H1 (cell line): Measurements from ENCODE around the gene NELFA. TPM values are rescaled to one million over a fixed set of nuclear protein-coding genes. Genes with fewer than 3 reads are reported as not detected.

Source experiments
- CTCF ChIA-PET: fragments of 300-600 bp; sonication (Branson Sonifier 250); formaldehyde crosslinking; loops from one replicate; lab custom pipeline; 2021; ENCODE audit not compliant: partially characterized antibody; lab: Charles Lee
- POLR2A ChIA-PET: fragments of 300-600 bp; sonication (Branson Sonifier 250); formaldehyde crosslinking; loops from one replicate; lab custom pipeline; 2021; ENCODE audit warnings: inconsistent platforms; ENCODE audit not compliant: partially characterized antibody; lab: Charles Lee
- DNase-seq, 2 experiments: peaks; one replicate each; pipeline versions ENCODE4 v3.0.0 to v3.0.0-alpha.2; 2010 to 2022; ENCODE audit warnings: low spot score in 2 of 2, low read depth in 1 of 2, mixed read lengths in 1 of 2
- FAIRE-seq: peaks from 2 replicates; lab custom pipeline; 2011; peaks lifted over from hg19 to GRCh38; lab: Jason Lieb, UNC
- H2AFZ ChIP-seq: 2 replicates; pipeline ENCODE4 v1.8.1; 2012; ENCODE audit warnings: low read length, inconsistent platforms
- H2AK5ac ChIP-seq: 2 replicates; pipeline ENCODE4 v1.6.1; 2013; ENCODE audit warnings: low read depth, low read length
- H2BK120ac ChIP-seq: replicated peaks from 2 replicates; pipeline ENCODE3; 2013; ENCODE audit warnings: low read depth, low read length, inconsistent platforms
- H2BK12ac ChIP-seq: 2 replicates; pipeline ENCODE4 v1.6.1; 2013; ENCODE audit warnings: low read depth, low read length
- H2BK15ac ChIP-seq: 2 replicates; pipeline ENCODE4 v1.6.1; 2013; ENCODE audit warnings: low read length
- H2BK20ac ChIP-seq: 2 replicates; pipeline ENCODE4 v1.6.1; 2013; ENCODE audit warnings: low read length
- H2BK5ac ChIP-seq: 2 replicates; pipeline ENCODE4 v1.6.1; 2013; ENCODE audit warnings: low read depth, low read length
- H3K14ac ChIP-seq: 2 replicates; pipeline ENCODE4 v1.6.1; 2013; ENCODE audit warnings: inconsistent platforms; ENCODE audit not compliant: insufficient read length
- H3K18ac ChIP-seq: 2 replicates; pipeline ENCODE4 v1.6.1; 2013; ENCODE audit warnings: low read length; ENCODE audit errors: extremely low read depth
- H3K23ac ChIP-seq: 2 replicates; pipeline ENCODE4 v1.6.1; 2013; ENCODE audit warnings: inconsistent platforms; ENCODE audit not compliant: insufficient read length
- H3K23me2 ChIP-seq: 2 replicates; pipeline ENCODE4 v1.6.1; 2013; ENCODE audit warnings: low read depth, low read length
- H3K27ac ChIP-seq: 2 replicates; pipeline ENCODE4 v1.6.1; 2011; ENCODE audit warnings: low read depth, low read length, inconsistent platforms
- H3K27me3 ChIP-seq, 4 experiments: replicated peaks in 1 of 4; 1 replicate in 1 of 4; 2 replicates in 3 of 4; pipeline versions ENCODE4 v1.6.1 to v1.8.1; 2011 to 2013; ENCODE audit warnings: low read length in 3 of 4, mild to moderate bottlenecking in 3 of 4, inconsistent platforms in 2 of 4, mixed read lengths in 2 of 4, moderate library complexity in 1 of 4; ENCODE audit not compliant: control insufficient read depth in 3 of 4, insufficient read depth in 3 of 4; ENCODE audit errors: extremely low read depth in 1 of 4
- H3K36me3 ChIP-seq, 4 experiments: 2 replicates each; pipeline versions ENCODE4 v1.6.1 to v1.8.1; 2011 to 2013; ENCODE audit warnings: mild to moderate bottlenecking in 4 of 4, low read length in 3 of 4, moderate library complexity in 2 of 4, control low read depth in 1 of 4, inconsistent platforms in 1 of 4; ENCODE audit not compliant: insufficient read depth in 4 of 4, control insufficient read depth in 2 of 4
- H3K4ac ChIP-seq: replicated peaks from 2 replicates; pipeline ENCODE3; 2013; ENCODE audit warnings: low read length, low read depth, mixed read lengths, inconsistent platforms; ENCODE audit not compliant: insufficient read length
- H3K4me1 ChIP-seq, 4 experiments: replicated peaks in 1 of 4; 1 replicate in 1 of 4; 2 replicates in 3 of 4; pipeline versions ENCODE4 v1.6.1 to v1.8.1; 2011 to 2013; ENCODE audit warnings: low read length in 3 of 4, inconsistent platforms in 2 of 4, mixed read lengths in 1 of 4; ENCODE audit not compliant: insufficient read depth in 4 of 4, control insufficient read depth in 3 of 4
- H3K4me2 ChIP-seq, 2 experiments: 2 replicates each; pipeline versions ENCODE4 v1.6.1 to v1.8.1; 2011 to 2013; ENCODE audit warnings: low read depth in 2 of 2, low read length in 2 of 2, control low read depth in 1 of 2, inconsistent platforms in 1 of 2, mild to moderate bottlenecking in 1 of 2; ENCODE audit not compliant: insufficient read depth in 1 of 2
- H3K4me3 ChIP-seq, 4 experiments: fragments of 200-600, 300-600 bp in 1 of 4; sonication (generic), shearing (Covaris generic), sonication (Bioruptor Twin) in 1 of 4; 2 replicates each; pipeline versions ENCODE4 v1.5.1 to v1.8.1; 2011 to 2016; ENCODE audit warnings: low read length in 4 of 4, low read depth in 3 of 4, control low read depth in 2 of 4, inconsistent platforms in 2 of 4, mild to moderate bottlenecking in 2 of 4, mixed read lengths in 1 of 4, moderate library complexity in 1 of 4; ENCODE audit not compliant: insufficient read depth in 2 of 4; ENCODE audit errors: extremely low read depth in 1 of 4
- H3K56ac ChIP-seq: replicated peaks from 2 replicates; pipeline ENCODE3; 2013; ENCODE audit warnings: low read depth, mild to moderate bottlenecking, mixed read lengths, low read length, inconsistent platforms; ENCODE audit not compliant: insufficient read length
- H3K79me1 ChIP-seq: 2 replicates; pipeline ENCODE4 v1.6.1; 2013; ENCODE audit warnings: low read depth, low read length, control low read depth
- H3K79me2 ChIP-seq, 2 experiments: 2 replicates each; pipeline versions ENCODE4 v1.6.1 to v1.8.1; 2012 to 2013; ENCODE audit warnings: low read length in 2 of 2, mild to moderate bottlenecking in 2 of 2, inconsistent platforms in 1 of 2; ENCODE audit not compliant: insufficient read depth in 2 of 2, control insufficient read depth in 1 of 2
- H3K9ac ChIP-seq, 4 experiments: replicated peaks in 1 of 4; 1 replicate in 1 of 4; 2 replicates in 3 of 4; pipeline versions ENCODE4 v1.6.1 to v1.8.1; 2011 to 2013; ENCODE audit warnings: low read depth in 3 of 4, low read length in 3 of 4, control low read depth in 2 of 4, mild to moderate bottlenecking in 2 of 4, moderate library complexity in 2 of 4, inconsistent platforms in 1 of 4; ENCODE audit errors: extremely low read depth in 1 of 4
- H3K9me3 ChIP-seq, 2 experiments: 2 replicates each; pipeline versions ENCODE4 v1.6.1 to v1.8.1; 2012 to 2013; ENCODE audit warnings: mild to moderate bottlenecking in 2 of 2, moderate library complexity in 2 of 2, control low read depth in 1 of 2, inconsistent platforms in 1 of 2, low read depth in 1 of 2, low read length in 1 of 2, mixed read lengths in 1 of 2; ENCODE audit not compliant: insufficient read depth in 2 of 2
- H4K20me1 ChIP-seq, 2 experiments: replicated peaks in 1 of 2; 2 replicates each; pipeline versions ENCODE3 to v1.8.1; 2011 to 2013; ENCODE audit warnings: inconsistent platforms in 2 of 2, low read length in 2 of 2, mild to moderate bottlenecking in 1 of 2; ENCODE audit not compliant: insufficient read depth in 2 of 2, control insufficient read depth in 1 of 2
- H4K5ac ChIP-seq: 2 replicates; pipeline ENCODE4 v1.6.1; 2013; ENCODE audit warnings: low read length, low read depth, mixed read lengths, inconsistent platforms; ENCODE audit not compliant: insufficient read length
- H4K8ac ChIP-seq: 2 replicates; pipeline ENCODE4 v1.8.0; 2013; ENCODE audit warnings: mild to moderate bottlenecking, moderate library complexity, low read length, inconsistent platforms; ENCODE audit not compliant: insufficient read depth; ENCODE audit errors: extremely low read depth
- H4K91ac ChIP-seq: replicated peaks from 2 replicates; pipeline ENCODE3; 2013; ENCODE audit warnings: low read length, mixed read lengths, inconsistent platforms; ENCODE audit not compliant: insufficient read length
- ATF3 ChIP-seq: IDR thresholded peaks from 2 replicates; pipeline ENCODE4 v1.6.1; 2011; ENCODE audit warnings: low read depth, mild to moderate bottlenecking, low read length; ENCODE audit not compliant: insufficient read depth
- BRCA1 ChIP-seq: IDR thresholded peaks from 2 replicates; pipeline ENCODE4 v1.6.1; 2012; ENCODE audit warnings: low read depth, low read length, improper control_type of control experiment
- CBX5 ChIP-seq: fragments of 300-800, 300-1000 bp; sonication (generic); IDR thresholded peaks from 2 replicates; pipeline ENCODE4 v1.7.1; 2016; ENCODE audit warnings: antibody characterized with exemption, low read length, low read depth
- CTBP2 ChIP-seq: IDR thresholded peaks from 2 replicates; pipeline ENCODE4 v1.7.0; 2011; ENCODE audit warnings: borderline replicate concordance, mild to moderate bottlenecking, moderate library complexity, mixed read lengths, low read length; ENCODE audit not compliant: insufficient read depth, insufficient read length
- EGR1 ChIP-seq: IDR thresholded peaks from 2 replicates; pipeline ENCODE4 v1.6.1; 2011; ENCODE audit warnings: low read depth, low read length, borderline replicate concordance
- HDAC6 ChIP-seq: IDR thresholded peaks from one replicate; pipeline ENCODE4 v1.7.1; 2012; ENCODE audit warnings: low read depth, mild to moderate bottlenecking, inconsistent platforms, low read length, moderate library complexity
- JUN ChIP-seq: IDR thresholded peaks from 2 replicates; pipeline ENCODE4 v1.6.1; 2011; ENCODE audit warnings: low read depth, mild to moderate bottlenecking, improper control_type of control experiment, low read length
- MAFK ChIP-seq: IDR thresholded peaks from 2 replicates; pipeline ENCODE4 v1.6.1; 2012; ENCODE audit warnings: low read depth, mild to moderate bottlenecking, improper control_type of control experiment, low read length
- PHF8 ChIP-seq: fragments of 200-600 bp; sonication (generic); conservative IDR thresholded peaks from 2 replicates; pipeline ENCODE4 v1.7.1; 2012; ENCODE audit warnings: low read depth, mild to moderate bottlenecking, inconsistent platforms, low read length, moderate library complexity
- POLR2AphosphoS5 ChIP-seq: IDR thresholded peaks from 2 replicates; pipeline ENCODE4 v1.6.1; 2011; ENCODE audit warnings: low read depth, low read length
- SAP30 ChIP-seq: fragments of 300-600 bp; sonication (generic); IDR thresholded peaks from 2 replicates; pipeline ENCODE4 v1.7.1; 2012; ENCODE audit warnings: low read length, moderate library complexity, mild to moderate bottlenecking, inconsistent platforms; ENCODE audit not compliant: insufficient read depth, insufficient replicate concordance
- TBP ChIP-seq: IDR thresholded peaks from 2 replicates; pipeline ENCODE4 v1.6.1; 2011; ENCODE audit warnings: low read depth, low read length, improper control_type of control experiment
- WGBS, 2 experiments: shearing (Covaris generic) in 1 of 2; methylation state at CpG; one replicate each; pipeline versions ENCODE4 v1.1.6 to v1.1.7; 2013 to 2015; ENCODE audit warnings: low lambda C conversion rate in 2 of 2, mixed read lengths in 2 of 2, inconsistent platforms in 1 of 2, low coverage in 1 of 2, missing lambda C conversion rate in 1 of 2; ENCODE audit not compliant: insufficient replicate concordance in 2 of 2, insufficient coverage in 1 of 2, insufficient read length in 1 of 2; ENCODE audit errors: extremely low coverage in 1 of 2, missing lambda C conversion rate in 1 of 2; 5-methylcytosine and 5-hydroxymethylcytosine counted together
- polyA plus RNA-seq, 7 experiments: library from polyadenylated mRNA; depleted of rRNA in 3 of 7; stranded (reverse) in 5 of 7; unstranded in 2 of 7; fragments of >200 nt in 5 of 7; fragments of 200-250 nt in 2 of 7; gene quantifications; 1 replicate in 5 of 7; 2 replicates in 1 of 7; 4 replicates in 1 of 7; pipeline versions ENCODE4 v1.2.1 to v1.2.3, GENCODE V29; 2011 to 2013; ENCODE audit warnings: missing spikeins in 2 of 7, mixed read lengths in 2 of 7
- total RNA-seq: library from RNA; stranded (reverse); fragmentation: NEBNext Ultra II Directional; extraction: Animal tissue kit (Norgen Biotek cat#: 25700); gene quantifications from 2 replicates; pipeline ENCODE4 v1.2.1, GENCODE V29; 2021

The NELFA gene
- total and polyA plus RNA-seq, 2 of the 8 experiments (the other 6 are each of a cell fraction or from before 2014, with no cell fraction given) = 41.8 to 57.5 TPM

- Histone ChIP-seq H3K27ac (no peak overlapping the region), H3K79me2 (no peaks in the 10 kb centered on the region), H3K4me1 (peaks cover 0 to 5% (median 4%) of the 10 kb centered on the region in 4 experiments; a peak in 5 of 7 replicates), H2BK12ac (no peak overlapping the region), H4K8ac (no peak overlapping the region), H2AK5ac (no peak overlapping the region), H3K23me2 (peaks cover 13% of the 10 kb centered on the region; the same call in 1 of the 2 replicates), H4K5ac (no peak overlapping the region), H2BK120ac (no peak overlapping the region), H3K4ac (no peak overlapping the region), H4K20me1 (peaks cover 5 to 9% of the 10 kb centered on the region in 2 experiments), H2BK5ac (no peak overlapping the region), H2BK20ac (no peak overlapping the region), H4K91ac (no peak overlapping the region), H2BK15ac (no peak overlapping the region), H3K56ac (no peak overlapping the region), H3K9me3 (no peaks in the 10 kb centered on the region), H3K27me3 (peaks cover 22 to 49% (median 38%) of the 10 kb centered on the region in 4 experiments), H3K14ac (no peak overlapping the region), H3K18ac (no peak overlapping the region), H3K4me2 (peak overlapping the region in 1 of 2 experiments; percentile 72; a peak in 3 of 4 replicates), H3K79me1 (no peaks in the 10 kb centered on the region), H3K9ac (no peak overlapping the region), H3K36me3 (no peaks in the 10 kb centered on the region), H2AFZ (no peak overlapping the region), H3K4me3 (peak overlapping the region in 1 of 4 experiments; percentile 65; a peak in 1 of 8 replicates), H3K23ac (no peak overlapping the region)
- DNase-seq (peak in 1 of 2 experiments; percentile 45), FAIRE-seq (no peak)
- ChIA-PET CTCF (interaction anchor here (0.6 to 3.0 kb wide), 6 partner anchors 9 to 506 kb away, joined by 3 to 10 read pairs (median 3); no protein-coding TSS in a partner anchor), POLR2A (interaction anchor here (0.8 to 1.5 kb wide), 5 partner anchors 9 to 16 kb away, joined by 3 to 5 read pairs (median 4); a partner anchor contains a TSS)
- 76% methylated on average over 26 of the region's 26 CpGs; no CpG with 5 or more reads in 1 of the 2 experiments for WGBS, 2 experiments
- TF ChIP-seq EGR1 = no peak
- no peak for TF ChIP-seq BRCA1
- TF ChIP-seq CBX5 = no peak
- TF ChIP-seq JUN = no peak
- no peak for TF ChIP-seq PHF8
- no peak for TF ChIP-seq TBP
- TF ChIP-seq HDAC6 = no peak
- TF ChIP-seq CTBP2 = no peak
- TF ChIP-seq ATF3 = no peak
- no peak for TF ChIP-seq SAP30
- TF ChIP-seq MAFK = no peak
- no peak for TF ChIP-seq POLR2AphosphoS5
These were observed 48.8 kb upstream of the NELFA start for GRCh38 chr4:2057382-2058065.
